Measurements from ENCODE around the gene MGLL.

Gene MGLL

DNA sequence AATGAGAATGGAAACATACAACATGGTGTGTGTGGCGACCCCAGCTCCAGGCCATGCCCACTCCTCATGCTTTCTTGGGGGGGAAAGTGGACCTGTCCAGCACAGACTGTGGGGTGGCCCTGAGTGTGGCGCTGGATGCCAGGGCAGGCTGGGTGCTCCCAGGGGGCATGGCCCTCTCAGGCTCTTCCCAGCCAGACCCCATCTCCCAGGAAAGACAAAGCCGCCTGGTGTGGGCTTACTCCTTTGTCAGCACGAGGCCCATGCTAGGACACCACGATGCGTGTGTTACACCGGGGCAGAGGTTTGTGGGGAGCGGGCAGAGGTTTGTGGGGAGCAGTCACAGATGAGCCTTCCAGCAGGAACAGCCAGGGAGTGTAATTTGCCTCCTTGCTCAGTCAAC, 81.1 kb downstream of the MGLL start:
- no peak for DNase-seq (ENCODE audit: low spot score)

- no peak for DNase-seq (ENCODE audit: low spot score)
These were observed 82.0 kb downstream of the MGLL start for GRCh38 chr3:127740136-127740915.

- no peak for DNase-seq (ENCODE audit: low spot score)
These were observed 82.8 kb downstream of the MGLL start for GRCh38 chr3:127739347-127740135.

GRCh38 chr3:127738192-127738840, 84.0 kb downstream of the MGLL start:
- DNase-seq (ENCODE audit: low spot score) = peak; percentile 61

DNA sequence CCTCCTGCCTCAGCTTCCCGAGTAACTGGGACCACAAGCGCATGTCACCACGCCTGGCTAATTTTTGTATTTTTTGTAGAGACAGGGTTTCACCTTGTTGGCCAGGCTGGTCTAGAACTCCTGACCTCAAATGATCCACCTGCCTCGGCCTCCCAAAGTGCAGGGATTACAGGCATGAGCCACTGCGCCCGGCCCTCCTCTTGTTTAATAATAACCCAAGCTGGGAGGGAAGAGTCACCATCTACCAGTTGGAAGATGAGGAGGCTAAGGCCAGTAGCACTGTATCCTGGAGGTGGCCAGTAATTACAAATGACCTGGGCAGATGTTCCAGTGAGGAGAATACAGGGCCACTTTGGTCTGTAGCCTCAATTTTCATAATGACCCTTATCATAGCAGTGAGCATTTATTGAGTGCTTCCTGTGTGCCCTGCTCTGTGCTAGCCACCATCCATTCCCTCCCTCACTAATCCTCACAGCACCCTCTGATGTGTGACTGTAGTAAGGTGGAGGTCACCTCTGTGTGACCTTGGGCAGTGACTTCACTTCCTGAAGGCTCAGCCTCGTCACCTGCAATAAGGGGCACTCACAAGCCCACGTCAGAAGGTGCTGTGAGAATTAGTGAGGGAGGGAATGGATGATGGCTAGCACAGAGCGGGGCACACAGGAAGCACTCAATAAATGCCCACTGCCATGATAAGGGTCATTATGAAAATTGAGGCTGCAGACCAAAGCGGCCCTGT, 85.3 kb downstream of the MGLL start:
- no peak for DNase-seq (ENCODE audit: low spot score)

DNA sequence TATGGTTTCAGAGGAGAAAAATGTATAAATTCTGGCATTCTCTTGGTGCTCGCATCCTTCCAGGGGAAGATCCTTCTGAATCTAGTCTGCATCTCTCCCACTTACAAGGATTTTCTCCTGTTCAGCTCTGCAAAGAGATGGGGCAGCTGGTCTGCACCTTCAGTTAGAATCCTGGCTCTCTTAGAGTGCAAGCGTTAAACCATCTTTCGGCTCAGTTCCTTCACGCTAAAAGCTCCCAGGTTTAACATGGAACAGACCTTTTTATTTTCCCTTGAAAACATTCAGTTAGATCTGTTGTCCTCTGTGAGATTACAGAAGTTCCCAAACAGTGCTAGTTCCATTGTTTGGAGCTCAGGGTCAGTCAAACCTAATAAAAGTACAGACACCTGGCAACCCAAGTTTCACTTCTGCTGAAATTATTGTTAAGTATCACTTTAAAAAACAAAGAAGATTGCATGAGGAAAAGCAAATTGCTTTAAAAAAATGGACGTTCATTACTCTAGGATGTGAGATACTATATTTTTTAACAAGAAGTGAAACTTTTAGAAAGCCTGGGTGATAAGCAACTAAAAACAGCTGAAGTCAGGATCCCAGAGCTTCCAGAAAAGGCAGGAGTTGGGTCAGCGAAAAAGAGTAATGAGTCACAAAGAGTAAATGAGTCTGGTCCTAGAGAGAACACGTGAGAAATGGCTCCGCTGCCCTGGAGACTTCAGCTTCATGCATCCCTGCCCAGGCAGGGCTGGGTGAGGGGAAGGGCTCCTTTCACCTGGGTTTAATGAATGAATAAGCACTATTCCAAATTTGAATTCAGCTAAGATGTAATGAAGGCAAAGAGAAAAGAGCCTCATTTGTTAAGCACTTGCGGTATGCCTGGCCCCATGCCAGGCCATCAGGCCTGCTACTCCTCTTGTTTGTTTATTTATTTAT, 86.3 kb downstream of the MGLL start:
- DNase-seq (ENCODE audit: low spot score) = no peak

DNA sequence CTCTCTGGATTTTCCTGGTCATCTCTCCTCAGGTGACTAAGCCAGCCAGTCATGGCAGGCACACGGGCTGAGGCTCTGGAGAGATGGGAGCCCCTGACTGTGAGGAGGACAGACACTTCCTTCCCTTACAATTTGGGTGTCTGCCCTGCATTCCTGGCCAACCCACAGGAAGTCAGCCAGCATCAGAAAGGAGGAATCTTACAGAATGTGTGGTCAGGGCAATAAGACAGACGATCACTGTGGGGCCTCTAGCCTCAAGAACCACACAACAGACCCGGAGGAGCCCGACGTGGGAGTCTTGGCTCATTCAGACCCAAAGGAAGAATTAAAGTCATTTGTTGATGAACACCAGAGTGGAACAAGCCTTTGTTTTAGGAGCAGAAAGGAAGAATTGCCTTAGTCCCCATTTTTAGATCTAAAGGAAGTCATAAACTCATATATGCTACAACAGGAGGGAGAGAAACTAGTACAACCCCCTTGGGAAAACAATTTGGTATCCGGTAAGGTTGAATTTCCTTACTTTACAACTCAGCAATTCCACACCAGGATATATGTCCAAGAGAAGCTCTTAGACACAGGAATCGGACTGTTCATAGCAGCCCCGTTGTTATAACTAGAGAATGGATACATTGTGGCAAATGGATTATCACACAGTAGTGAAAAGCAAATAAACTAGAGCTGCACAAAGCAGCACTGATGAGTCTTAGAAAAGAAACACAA, 87.4 kb downstream of the MGLL start:
- peak; percentile 45 for DNase-seq (ENCODE audit: low spot score)

DNA sequence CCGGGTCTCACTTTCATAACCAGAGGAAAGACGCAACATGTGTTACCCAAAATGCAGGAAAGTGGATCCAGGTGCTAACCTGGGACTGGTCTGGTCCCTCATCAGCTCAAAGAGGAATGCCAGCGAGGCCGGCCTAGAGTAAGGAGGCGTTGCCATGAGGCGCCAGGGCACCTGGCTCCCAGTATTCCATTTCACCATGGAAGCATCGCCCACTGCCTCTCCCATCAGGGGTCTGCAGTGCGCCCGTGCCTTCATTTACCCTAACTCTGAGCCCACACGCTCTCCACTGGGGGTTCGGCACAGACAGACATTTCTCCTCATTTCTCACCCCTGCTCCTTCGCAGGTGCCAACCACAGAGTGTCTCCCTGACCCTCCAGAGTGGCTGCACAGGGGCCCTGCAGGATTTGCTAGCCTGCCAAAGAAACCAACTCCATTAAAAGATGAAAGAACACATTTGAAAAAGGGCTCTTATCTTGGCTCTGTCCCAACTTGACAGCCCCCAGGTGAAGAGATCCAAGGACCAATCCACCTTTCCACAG, 88.1 kb downstream of the MGLL start:
- DNase-seq (ENCODE audit: low spot score) = no peak

DNA sequence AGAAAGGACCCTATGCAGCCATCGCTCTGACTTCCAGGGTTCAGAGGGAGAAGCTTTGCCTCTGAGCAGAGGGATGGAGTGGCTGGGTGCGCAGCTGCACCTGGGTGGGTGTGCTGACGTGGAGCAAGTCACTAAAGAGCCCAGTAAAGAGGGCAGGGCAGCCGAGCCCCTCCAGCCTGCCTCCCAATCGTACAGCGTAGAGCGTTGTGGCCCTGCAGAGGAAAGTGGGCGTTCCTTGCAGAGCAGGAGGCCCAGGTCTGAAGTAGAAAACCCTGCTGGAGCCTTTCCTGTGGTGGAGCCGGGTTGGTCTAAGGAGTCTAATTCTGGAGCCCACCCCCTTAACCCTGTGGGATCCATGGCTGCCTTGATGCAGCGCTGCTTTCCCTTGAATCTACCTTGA, 88.5 kb downstream of the MGLL start:
- DNase-seq (ENCODE audit: low spot score) = no peak

- no peak for DNase-seq (ENCODE audit: low spot score)
These were observed 89.4 kb downstream of the MGLL start for GRCh38 chr3:127732879-127733350.

GRCh38 chr3:127732303-127732702, 90.0 kb downstream of the MGLL start:
- no peak for DNase-seq (ENCODE audit: low spot score)

GRCh38 chr3:127731546-127732289, 90.6 kb downstream of the MGLL start:
- no peak for DNase-seq (ENCODE audit: low spot score)

- DNase-seq (ENCODE audit: low spot score) = no peak
These were observed 91.5 kb downstream of the MGLL start for GRCh38 chr3:127730666-127731295.

DNA sequence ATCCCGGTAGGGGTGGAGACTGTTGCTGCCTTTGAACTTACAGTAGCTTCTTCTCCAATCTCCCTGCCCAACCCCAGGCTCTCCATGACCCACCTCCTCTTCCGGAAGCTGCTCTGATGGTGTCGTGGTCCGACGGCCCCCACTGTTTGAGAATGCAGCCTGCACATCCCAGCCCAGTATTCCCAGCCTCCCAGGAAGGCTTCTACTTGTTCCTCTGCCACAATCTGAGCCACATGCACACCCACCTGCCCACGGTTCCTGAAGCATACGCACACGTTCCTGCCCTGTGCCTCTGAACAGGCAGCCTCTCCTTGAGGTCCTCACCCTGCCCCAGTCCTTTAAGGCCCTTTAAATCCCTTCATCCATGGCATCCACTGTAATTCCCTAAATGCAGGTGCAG, 92.1 kb downstream of the MGLL start:
- DNase-seq (ENCODE audit: low spot score) = no peak

- DNase-seq (ENCODE audit: low spot score) = no peak
These were observed 92.7 kb downstream of the MGLL start for GRCh38 chr3:127729556-127730056.

- no peak for DNase-seq (ENCODE audit: low spot score)
These were observed 93.8 kb downstream of the MGLL start for GRCh38 chr3:127728417-127729015.

GRCh38 chr3:127726894-127727293, 95.4 kb downstream of the MGLL start:
- DNase-seq (ENCODE audit: low spot score) = no peak

GRCh38 chr3:127723011-127723567, 99.2 kb downstream of the MGLL start:
- no peak for DNase-seq (ENCODE audit: low spot score)

Data from LoVo (cell line).